Esophagus mucosa (tissue), 1 donor: Measurements from ENCODE around the gene MIA2. TPM values are rescaled to one million over a fixed set of nuclear protein-coding genes. Genes with fewer than 3 reads are reported as not detected.

ENCODE experiments used
- ATAC-seq: fragments of 200-7000 bp; cut with Tn5 transposase; one replicate; pipeline ENCODE4 v1.9.1; 2020
- total RNA-seq: library from RNA; stranded (reverse); gene quantifications from one replicate; pipeline ENCODE4 v1.2.4, GENCODE V29; 2023
- donor health status: DM: yes; HTN: yes; CAD: no.

Gene MIA2
- total RNA-seq, 1 donor from 2014 or later: 45.1 TPM

DNA sequence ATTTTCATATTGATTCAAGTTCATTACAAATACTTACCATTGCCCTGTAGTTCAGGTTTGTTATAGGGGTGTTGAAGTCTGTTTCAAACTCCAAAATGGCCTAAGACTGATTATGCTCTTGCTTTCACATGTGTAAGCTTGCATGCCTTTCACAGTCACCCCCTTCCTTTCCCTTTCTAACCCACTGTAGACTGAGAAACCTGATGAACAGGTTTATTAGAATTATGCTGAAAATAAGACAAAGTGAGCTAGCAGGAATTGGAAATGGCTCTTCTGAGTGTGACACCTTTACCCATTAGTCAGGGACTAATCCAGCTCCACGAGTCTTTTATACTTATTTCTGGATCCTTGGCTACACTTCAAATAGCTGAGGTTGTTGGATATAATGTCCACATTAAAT lies 159.6 kb downstream of the MIA2 start:
- peak; percentile 92 for ATAC-seq

DNA sequence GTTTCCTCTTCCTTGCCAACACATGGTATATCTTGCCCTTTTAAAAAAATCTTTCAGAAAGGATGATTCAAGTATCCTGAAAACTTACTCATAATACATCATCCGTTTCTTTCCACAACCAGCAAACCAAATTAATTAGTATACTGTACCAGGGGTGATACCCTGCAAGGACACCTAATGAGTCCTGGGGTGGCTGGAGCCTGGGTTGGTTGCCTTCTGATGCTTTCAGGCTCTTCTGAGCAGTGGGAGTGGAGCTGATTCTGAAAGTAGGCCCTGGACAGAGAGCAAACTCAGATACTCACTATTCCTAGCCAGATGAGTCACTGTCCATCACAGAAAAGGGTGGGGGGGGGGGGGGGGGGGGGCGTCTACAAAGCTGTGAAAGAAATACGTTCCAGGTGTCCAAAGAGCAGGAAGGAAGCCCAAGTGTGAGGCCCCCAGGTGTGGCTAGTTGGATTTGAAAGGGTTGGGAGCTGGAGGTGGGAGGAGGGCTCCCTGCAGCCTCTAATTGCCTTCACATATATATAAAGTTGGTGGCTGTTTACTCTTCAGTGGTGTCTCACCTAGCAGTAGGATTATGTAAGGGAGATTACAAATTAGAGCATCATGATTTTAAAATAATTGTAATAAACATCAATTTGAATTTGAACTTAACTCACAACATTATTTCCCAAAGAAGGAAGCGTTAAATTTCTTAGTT lies 162.0 kb downstream of the MIA2 start:
- ATAC-seq: no peak

DNA sequence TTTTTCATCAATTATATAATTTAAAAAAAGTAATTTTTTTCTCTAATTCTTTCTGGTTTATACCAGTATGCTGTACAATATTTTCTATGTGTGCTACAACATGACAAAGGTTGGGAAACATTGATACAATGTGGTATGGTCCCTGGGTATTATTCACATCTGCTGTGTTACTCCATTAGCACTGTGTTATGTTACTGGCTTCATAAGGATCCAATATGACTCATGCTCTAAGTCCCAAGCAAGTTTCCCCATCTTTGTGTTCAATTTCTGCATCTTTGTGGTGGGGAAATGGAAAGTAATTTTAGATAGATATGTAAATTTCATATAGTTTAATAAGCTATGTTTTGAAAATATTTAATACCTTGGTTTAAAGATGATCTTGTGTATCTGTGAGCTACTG lies 162.7 kb downstream of the MIA2 start:
- no peak for ATAC-seq

DNA sequence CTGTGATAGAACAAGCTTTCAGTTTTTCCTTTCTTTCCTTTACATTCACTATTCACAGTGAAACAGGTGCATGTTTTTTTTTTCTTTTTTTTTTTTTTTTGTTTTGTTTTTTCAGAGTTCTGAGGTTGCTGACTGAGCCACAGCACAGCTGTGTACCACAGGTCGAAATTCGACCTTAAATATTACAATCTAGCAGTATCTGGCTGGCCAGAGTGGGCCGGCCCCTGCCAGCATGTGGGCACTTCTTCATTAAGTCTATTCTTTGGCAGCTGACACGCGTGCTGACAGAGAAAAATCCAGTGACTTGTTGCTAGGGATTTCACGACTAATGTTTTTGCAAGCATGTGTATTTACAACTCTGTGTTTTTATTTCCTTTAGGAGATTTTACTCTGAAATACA lies 164.7 kb downstream of the MIA2 start:
- no peak for ATAC-seq

DNA sequence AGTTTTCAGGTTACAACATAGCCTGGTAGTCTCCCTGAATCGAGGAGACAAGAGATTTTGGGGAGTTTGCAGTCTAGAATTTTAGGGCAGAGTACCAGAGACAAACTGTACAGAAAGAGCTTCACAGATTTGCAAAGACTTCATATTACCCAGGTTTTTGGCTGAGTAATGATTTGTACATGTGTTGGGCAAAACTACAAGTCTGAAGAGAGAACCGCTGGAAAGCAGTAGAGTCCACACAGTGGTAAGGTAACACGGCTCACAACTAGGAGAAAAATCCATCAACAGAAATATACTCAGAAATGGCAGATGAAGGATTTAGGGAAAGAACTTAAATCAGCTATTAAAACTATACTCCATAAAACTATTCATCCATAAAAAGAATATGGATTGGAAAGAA lies 172.8 kb downstream of the MIA2 start:
- no peak for ATAC-seq

DNA sequence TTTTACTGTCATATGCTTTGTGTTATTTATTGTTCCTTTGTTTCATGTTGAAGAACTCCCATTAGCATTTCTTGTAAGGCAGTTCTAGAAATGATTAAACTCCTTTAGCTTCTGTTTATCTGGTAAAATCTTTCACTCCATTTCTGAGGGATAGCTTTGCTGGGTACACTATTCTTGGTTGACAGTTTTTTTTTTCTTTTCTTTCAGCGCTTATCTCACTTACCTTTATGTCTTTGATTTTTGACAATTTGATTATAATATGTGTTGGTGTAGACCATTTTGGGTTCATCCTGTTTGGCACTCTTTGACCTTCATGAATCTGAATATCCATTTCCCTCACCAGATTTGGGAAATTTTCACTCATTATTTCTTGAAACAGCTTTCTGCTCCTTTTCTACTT lies 182.4 kb downstream of the MIA2 start:
- ATAC-seq: no peak

DNA sequence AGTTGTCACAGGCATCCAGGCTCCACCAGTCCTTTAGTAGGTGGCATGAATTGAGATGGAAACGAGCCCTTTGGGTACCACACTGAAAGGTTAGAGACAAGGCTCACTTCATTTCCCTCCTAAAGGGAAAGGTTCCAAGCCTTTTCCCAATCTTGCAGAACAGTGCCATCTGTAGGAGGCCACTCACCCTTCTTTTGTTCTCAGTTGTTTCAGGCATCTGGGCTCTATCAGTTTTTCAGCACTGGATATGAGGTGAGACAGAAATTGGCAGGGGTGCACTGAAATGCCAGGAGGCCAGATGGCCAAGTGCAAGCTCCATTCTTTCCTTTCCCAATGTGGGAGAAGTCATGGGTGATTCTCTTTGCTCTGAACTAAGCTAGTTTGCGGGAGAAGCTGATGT lies 183.3 kb downstream of the MIA2 start:
- peak; percentile 38 for ATAC-seq

DNA sequence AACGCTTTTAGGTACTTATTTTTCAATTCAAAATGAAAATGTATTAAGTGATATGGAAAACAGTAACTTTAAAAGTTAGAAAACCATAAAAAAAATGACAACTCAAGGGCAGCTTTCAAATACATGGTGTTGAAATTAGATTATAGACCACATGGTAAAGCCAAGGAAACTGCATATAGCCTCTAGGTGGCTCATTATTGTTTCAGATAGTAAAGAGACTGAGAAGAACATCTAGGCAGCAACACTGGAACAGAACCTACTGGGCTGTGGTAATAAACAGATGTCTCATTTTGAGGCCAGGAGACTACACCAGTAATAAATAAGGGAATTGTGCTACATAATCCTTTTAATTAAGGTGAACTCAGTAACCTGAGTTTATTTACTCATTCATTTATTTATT lies 185.6 kb downstream of the MIA2 start:
- no peak for ATAC-seq

DNA sequence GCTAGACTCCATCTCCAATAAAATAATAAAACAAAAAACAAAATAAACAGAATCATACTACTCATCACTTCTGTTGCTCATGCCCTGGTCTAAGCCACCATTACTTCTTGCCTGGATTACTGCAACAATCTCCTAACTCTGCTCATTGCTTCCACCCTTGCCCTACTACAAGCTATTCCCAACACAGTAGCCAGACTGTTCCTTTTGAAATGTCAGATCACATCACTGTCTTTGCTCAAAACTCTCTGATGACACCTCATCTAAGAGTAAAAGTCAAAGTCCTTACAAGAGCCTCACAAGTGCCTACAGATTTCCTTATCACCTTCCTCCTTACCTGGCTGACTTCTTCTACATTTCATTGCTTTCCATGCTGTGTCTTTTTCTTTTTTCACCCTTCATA lies 188.5 kb downstream of the MIA2 start:
- ATAC-seq: no peak

DNA sequence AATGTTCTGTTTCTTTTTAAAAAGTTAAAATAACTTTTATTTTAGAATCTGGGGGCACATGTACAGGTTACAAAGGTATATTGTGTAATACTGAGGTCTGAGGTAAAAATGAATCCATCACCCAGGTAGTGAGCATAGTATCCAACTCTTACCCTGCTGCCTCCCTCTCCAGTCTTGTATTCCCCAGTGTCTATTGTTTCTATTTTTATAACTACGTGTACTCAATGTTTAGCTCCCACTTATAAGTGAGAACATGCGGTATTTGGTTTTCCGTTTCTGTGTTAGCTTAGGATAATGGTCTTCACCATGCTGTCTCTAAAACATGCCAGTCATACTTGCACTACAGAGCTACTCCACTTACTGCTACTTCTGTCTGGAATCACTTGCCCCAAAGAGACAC lies 190.1 kb downstream of the MIA2 start:
- ATAC-seq: no peak

DNA sequence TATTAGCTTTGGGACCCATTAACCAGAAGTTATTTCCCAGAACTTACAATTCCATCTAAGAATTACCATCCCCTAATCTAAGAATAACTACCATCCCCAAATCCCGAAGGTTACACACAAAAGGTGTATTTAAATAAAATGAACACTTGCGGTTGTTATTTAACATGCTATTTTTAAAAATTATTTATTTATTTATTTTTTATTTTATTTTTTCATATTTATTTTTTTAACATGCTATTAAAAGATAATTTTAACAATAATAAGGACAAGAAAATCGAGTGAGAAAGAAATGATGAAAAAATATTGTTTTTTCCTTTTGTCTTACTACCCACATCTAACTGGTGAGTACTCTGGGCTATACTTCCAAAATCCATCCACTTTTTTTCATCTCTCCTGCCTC lies 192.2 kb downstream of the MIA2 start:
- ATAC-seq: no peak

DNA sequence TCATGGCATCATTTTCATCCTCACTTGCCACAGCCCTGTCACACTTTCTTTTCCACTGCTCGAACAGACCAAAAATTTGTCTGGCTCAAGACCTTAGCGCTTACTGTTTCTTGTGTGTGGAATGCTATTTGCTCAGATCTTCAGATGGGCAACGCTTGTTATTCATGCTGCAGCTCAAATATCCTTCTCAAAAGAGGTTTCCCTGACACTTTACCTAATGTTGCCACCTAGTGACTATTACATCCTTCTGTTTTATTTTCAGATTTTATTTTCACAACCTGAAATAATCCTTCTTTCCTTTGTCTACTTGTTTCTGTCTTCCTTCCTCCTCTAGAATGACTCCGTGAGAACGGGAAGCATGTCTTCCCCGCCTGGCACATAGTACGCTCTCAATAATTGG lies 192.9 kb downstream of the MIA2 start:
- ATAC-seq: no peak

DNA sequence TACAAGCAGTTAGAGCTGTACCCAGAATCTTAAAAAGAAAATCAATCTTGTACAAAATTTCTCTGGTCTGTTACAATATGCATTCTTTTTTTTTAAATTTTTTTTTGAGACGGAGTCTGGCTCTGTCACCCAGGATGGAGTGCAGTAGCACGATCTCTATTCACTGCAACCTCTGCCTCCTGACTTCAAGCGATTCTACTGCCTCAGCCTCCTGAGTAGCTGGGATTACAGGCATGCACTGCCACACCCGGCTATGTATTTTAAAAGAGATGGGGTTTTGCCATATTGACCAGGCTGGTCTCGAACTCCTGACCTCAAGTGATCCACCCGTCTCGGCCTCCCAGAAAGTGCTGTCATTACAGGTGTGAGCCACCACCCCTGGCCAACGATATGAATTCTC lies 194.4 kb downstream of the MIA2 start:
- no peak for ATAC-seq

DNA sequence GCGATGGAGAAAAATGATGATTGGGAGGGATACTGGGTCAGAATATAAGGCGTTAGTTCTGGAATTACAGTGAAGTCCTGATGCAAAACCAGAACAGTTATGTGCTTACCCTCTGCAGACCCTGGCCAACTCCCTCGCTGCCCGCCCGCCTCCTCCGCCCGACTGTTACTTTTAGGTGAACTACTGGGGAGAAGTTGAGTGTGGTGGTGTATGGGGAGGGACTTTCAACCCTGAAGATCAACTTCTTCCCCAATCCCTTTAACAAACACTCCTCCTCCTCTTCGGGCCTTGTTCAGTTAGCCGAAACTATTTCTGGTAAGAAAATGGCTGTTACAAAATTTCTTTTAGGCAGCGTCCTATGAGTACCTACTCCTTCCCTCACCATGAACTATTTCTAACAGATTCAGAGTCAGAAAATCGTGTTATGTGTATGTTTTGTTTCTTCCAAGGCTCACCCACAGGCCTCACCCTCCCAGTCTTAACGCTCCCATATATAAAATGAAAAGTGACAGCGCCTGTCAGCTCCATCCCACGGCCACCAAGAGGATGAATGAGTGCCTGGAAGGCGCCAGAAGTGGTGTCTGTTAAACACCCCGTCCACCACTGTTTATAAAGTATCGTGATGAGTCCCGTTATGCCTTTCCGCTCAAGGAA lies 197.2 kb downstream of the MIA2 start:
- no peak for ATAC-seq

DNA sequence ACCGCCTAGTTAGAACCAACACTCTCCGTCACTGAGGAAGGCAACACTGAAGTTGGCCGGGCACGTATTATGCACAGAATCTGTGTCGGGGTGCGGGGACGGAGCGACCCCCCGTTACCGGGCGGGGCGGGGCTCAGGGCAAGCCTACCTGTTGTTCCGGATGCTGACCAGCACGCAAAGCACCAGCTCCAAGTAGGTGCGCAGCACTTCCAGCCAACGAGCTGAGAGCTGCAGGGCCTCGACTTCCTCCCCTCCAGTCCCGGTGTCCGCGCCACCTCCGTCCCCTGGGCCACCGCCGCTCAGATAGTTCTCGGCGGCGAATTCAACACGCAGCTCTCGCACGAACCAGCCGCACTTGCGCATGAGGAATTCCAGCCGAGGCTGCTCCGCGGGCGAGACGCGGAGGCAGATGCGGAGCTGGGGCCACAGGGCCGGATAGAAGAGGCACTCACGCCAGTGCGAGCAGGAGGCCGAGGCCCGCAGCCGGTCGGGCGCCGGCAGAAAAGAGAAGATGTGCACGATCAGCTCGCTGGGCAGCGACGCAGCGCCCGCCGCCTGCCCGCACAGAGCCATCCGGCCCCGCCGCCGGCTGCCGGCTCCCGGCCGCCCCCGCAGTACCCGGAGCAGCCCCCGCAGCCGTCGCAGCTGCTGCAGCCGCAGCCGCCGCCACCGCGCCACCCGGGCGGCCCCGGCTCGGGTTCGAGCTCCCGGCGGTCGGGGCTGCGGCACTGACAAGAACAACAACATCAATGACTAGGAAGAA lies 197.9 kb downstream of the MIA2 start:
- peak; percentile 10 for ATAC-seq

DNA sequence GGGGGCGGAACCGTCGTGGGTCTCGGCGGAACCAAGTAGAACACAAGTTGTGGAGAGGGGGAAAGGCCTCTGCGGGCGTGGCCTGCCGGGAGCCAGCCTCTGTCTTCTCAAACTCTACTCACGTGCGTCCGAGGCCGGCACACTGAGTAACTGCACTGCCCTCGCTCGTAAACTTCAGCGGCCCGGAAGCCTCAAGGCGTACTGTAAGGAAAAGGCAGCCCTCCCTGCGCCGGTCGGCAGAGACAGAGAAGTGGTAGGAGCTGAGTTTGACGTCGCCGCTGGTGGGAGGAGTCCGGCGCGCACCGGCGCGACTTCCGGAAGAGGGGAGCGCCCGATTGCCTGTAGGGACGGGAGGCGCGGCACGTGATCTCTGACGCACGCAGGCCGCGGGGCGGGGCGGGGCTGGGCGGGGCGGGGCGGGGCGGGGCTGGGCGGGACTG lies 198.5 kb downstream of the MIA2 start, which contains the start of gene FBXO33:
Gene FBXO33, minus strand, starts transcription at position 255 of the 440 bp plus-strand sequence. CDS start 271 bp downstream, outside the sequence.
- peak; percentile 95 for ATAC-seq

DNA sequence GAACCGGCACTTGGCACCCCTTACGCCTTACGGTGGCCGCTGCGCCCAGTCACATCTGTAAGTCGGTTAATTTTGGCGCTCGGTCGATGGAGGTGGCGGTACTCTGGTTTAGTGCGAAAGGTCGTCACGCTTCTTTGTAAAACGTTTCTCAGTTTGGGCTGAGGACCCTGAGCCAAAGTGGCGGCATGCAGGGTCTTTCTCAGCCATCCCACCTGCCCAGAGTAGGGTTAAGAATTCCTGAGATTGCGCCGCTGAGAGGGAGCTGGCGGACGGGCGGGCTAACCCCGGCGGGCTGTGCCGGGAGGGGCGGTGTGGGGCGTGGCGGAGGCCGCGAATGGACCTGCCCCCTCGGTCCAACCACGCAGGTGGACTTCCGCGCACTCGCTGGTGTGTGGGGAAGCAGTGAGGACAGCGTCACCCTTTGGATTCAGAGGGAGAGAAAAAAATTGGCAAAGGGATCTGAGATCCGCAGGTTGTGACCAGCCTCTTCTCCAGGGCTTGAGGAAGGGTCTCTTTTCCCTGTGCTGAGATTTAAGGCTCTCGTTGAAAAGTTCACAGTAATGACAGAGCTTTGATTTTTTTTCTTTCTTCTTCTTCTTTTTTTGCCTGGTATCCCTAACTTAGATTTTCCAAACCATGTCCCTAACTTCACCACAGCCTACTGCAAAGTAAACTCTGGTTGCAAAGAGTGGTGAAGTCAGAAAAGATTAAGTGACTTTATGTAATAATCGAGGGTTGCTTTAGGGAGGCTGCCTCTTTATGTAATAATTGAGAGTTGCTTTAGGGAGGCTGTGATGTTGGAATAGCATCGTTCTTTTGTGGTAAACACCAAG lies 199.1 kb downstream of the MIA2 start:
- peak; percentile 90 for ATAC-seq

DNA sequence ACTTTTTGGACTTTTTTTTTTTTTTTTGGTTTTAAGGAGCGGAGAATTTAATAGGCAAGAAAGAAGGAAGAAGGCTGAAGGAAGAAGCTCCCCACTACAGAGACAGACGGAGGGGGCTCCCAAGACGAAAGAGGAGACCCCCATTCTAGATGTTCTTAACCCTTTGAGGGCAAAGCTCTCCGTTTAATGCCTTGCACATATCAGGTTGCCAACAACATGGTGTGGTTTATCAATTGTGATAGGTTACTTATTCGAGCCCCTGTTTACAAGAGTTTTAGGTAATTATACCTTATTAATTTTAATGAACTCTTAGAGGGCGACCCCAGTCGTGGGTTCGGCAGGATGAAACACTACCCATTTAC lies 199.7 kb downstream of the MIA2 start:
- no peak for ATAC-seq

DNA sequence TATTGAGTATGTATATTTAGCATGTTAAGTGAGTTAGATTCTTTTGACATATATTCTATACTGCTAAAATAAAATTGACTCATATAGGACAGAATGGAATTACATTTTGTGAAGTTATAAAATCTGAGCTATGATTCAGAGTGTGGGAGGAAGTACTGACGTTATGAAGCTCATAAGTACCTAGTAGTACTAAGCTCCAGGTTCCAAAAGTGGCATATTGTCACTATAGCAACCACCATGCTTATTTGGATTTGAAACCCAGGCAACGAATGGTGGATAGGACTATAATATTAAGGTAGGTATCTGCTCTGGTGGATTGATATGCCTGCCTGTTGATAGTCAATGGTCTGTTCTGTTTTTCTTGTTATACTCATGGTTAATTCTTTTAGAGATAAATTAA lies 200.7 kb downstream of the MIA2 start:
- no peak for ATAC-seq

DNA sequence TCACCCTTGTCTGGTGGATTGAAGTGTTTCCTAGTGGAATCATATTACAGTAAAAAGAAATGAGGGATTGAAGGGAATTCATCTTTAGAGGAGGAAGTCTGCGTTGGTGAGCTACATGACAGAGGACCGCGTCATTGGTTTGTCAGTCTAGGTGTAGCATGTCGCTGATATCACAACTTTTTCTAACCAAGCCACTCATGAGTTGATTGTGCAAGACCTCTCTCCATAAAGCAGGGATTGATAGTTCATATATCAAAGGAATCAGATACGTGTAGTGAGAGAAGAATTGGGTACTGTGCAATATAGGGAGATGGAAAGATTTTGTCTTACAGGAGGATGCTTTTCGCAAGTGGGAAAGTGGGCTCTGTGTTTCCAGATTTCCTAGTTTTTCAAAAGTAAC lies 201.5 kb downstream of the MIA2 start:
- ATAC-seq: no peak
